Omental fat pad (tissue), 4 donors: ENCODE results near the gene SMG5. TPM values are rescaled to one million over a fixed set of nuclear protein-coding genes. Genes with fewer than 3 reads are reported as not detected.

Experiments used
- ATAC-seq: fragments of 150-250 bp; one replicate; pipeline ENCODE4 v1.9.1; 2016; ENCODE audit warnings: mild to moderate bottlenecking, moderate library complexity; ENCODE audit not compliant: low FRiP score
- DNase-seq: peaks from one replicate; pipeline ENCODE4 v3.0.0-alpha.2; 2019; ENCODE audit warnings: low spot score
- CTCF ChIP-seq, 3 donors: fragments of 450-650 bp; IDR thresholded peaks; one replicate each; pipeline ENCODE4 v1.5.1; 2016 to 2017; ENCODE audit warnings: antibody characterized with exemption in 3 of 3, mild to moderate bottlenecking in 3 of 3, moderate library complexity in 2 of 3
- total RNA-seq, 4 donors: library from RNA; depleted of rRNA; stranded (reverse); fragments of >200 nt; gene quantifications; one replicate each; pipeline ENCODE4 v1.1.0, GENCODE V29; 2016

The SMG5 gene
- total RNA-seq, 4 donors from 2014 or later: 51.0 to 81.2 (median 53.2) TPM

GRCh38 chr1:156229809-156230472 is 52.7 kb downstream of the SMG5 start:
- no peak for ATAC-seq
- TF ChIP-seq CTCF (IDR thresholded peaks at IDR 0.05): no peak
- no peak for DNase-seq

- TF ChIP-seq CTCF (IDR thresholded peaks at IDR 0.05): no peak
- ATAC-seq: no peak
- DNase-seq: no peak
These were observed 54.1 kb downstream of the SMG5 start for GRCh38 chr1:156228501-156228900.

- ATAC-seq: no peak
- DNase-seq: no peak
- no peak for TF ChIP-seq CTCF (IDR thresholded peaks at IDR 0.05)
These were observed 55.8 kb downstream of the SMG5 start for GRCh38 chr1:156226782-156227181.

- DNase-seq (no peak), ATAC-seq (no peak)
- no peak for TF ChIP-seq CTCF (IDR thresholded peaks at IDR 0.05)
These were observed 56.5 kb downstream of the SMG5 start for GRCh38 chr1:156226116-156226538.

GRCh38 chr1:156225677-156226014 is 57.0 kb downstream of the SMG5 start:
- TF ChIP-seq CTCF (IDR thresholded peaks at IDR 0.05): no peak
- DNase-seq: no peak
- no peak for ATAC-seq

- DNase-seq (no peak), ATAC-seq (no peak)
- no peak for TF ChIP-seq CTCF (IDR thresholded peaks at IDR 0.05)
These were observed 60.5 kb downstream of the SMG5 start for GRCh38 chr1:156221986-156222692.

- no peak for TF ChIP-seq CTCF (IDR thresholded peaks at IDR 0.05)
- no peak for ATAC-seq
- no peak for DNase-seq
These were observed 62.4 kb downstream of the SMG5 start for GRCh38 chr1:156220226-156220625.
